H9 (cell line): ENCODE measurements around the gene SAMD14. TPM values are rescaled to one million over a fixed set of nuclear protein-coding genes. Genes with fewer than 3 reads are reported as not detected.

ENCODE experiments used
- DNase-seq: peaks from one replicate; pipeline ENCODE4 v3.0.0-alpha.2; 2017
- H2AFZ ChIP-seq: one replicate; pipeline ENCODE4 v1.6.1; 2013; ENCODE audit warnings: mild to moderate bottlenecking, low read length, control low read depth, moderate library complexity
- H2AK5ac ChIP-seq: 2 replicates; pipeline ENCODE4 v1.6.1; 2013; ENCODE audit warnings: low read length, control low read depth, mixed read lengths; ENCODE audit not compliant: insufficient read length
- H2BK120ac ChIP-seq: one replicate; pipeline ENCODE4 v1.6.1; 2013; ENCODE audit warnings: low read depth, mild to moderate bottlenecking, low read length, control low read depth, inconsistent platforms; ENCODE audit not compliant: poor library complexity, severe bottlenecking
- H2BK12ac ChIP-seq: 2 replicates; pipeline ENCODE4 v1.6.1; 2013; ENCODE audit warnings: low read length, control low read depth, mixed read lengths, low read depth; ENCODE audit not compliant: insufficient read length
- H2BK15ac ChIP-seq: 2 replicates; pipeline ENCODE4 v1.6.1; 2013; ENCODE audit warnings: low read depth, low read length, control low read depth
- H2BK20ac ChIP-seq: one replicate; pipeline ENCODE4 v1.6.1; 2013; ENCODE audit warnings: low read depth, mild to moderate bottlenecking, low read length, control low read depth, inconsistent platforms; ENCODE audit not compliant: poor library complexity, severe bottlenecking
- H2BK5ac ChIP-seq: 2 replicates; pipeline ENCODE4 v1.6.1; 2013; ENCODE audit warnings: low read length, control low read depth, mixed read lengths; ENCODE audit not compliant: insufficient read length
- H3K14ac ChIP-seq: 2 replicates; pipeline ENCODE4 v1.6.1; 2013; ENCODE audit warnings: low read length, control low read depth; ENCODE audit not compliant: insufficient read depth
- H3K18ac ChIP-seq: 2 replicates; pipeline ENCODE4 v1.6.1; 2013; ENCODE audit warnings: low read depth, mild to moderate bottlenecking, mixed read lengths, low read length, control low read depth; ENCODE audit not compliant: insufficient read length
- H3K23ac ChIP-seq: 2 replicates; pipeline ENCODE4 v1.6.1; 2013; ENCODE audit warnings: low read length, control low read depth, mixed read lengths, low read depth; ENCODE audit not compliant: insufficient read length
- H3K23me2 ChIP-seq: 2 replicates; pipeline ENCODE4 v1.6.1; 2013; ENCODE audit warnings: low read depth, mild to moderate bottlenecking, mixed read lengths, low read length, control low read depth; ENCODE audit not compliant: insufficient read length, poor library complexity, severe bottlenecking
- H3K27ac ChIP-seq: 2 replicates; pipeline ENCODE4 v1.5.1; 2013; ENCODE audit warnings: low read length, control low read depth, mixed read lengths, low read depth; ENCODE audit not compliant: insufficient read length
- H3K27me3 ChIP-seq: 2 replicates; pipeline ENCODE4 v1.6.1; 2013; ENCODE audit warnings: low read length, control low read depth, inconsistent platforms; ENCODE audit not compliant: insufficient read depth
- H3K4ac ChIP-seq: 2 replicates; pipeline ENCODE4 v1.6.1; 2013; ENCODE audit warnings: low read depth, mild to moderate bottlenecking, control low read depth, inconsistent platforms, low read length, moderate library complexity
- H3K4me1 ChIP-seq: 2 replicates; pipeline ENCODE4 v1.6.1; 2013; ENCODE audit warnings: low read length, control low read depth, inconsistent platforms; ENCODE audit not compliant: insufficient read depth
- H3K4me2 ChIP-seq: 2 replicates; pipeline ENCODE4 v1.6.1; 2013; ENCODE audit warnings: low read length, control low read depth, mixed read lengths; ENCODE audit not compliant: insufficient read length, insufficient read depth
- H3K56ac ChIP-seq: 2 replicates; pipeline ENCODE4 v1.6.1; 2013; ENCODE audit warnings: low read depth, mild to moderate bottlenecking, mixed read lengths, low read length, control low read depth; ENCODE audit not compliant: insufficient read length
- H3K79me1 ChIP-seq: 2 replicates; pipeline ENCODE4 v1.6.1; 2013; ENCODE audit warnings: low read depth, mild to moderate bottlenecking, moderate library complexity, low read length, control low read depth, inconsistent platforms; ENCODE audit not compliant: insufficient read depth, poor library complexity, severe bottlenecking
- H3K79me2 ChIP-seq: 2 replicates; pipeline ENCODE4 v1.6.1; 2013; ENCODE audit warnings: low read length, control low read depth, inconsistent platforms; ENCODE audit not compliant: insufficient read depth
- H3K9ac ChIP-seq: 2 replicates; pipeline ENCODE4 v1.6.1; 2013; ENCODE audit warnings: low read length, control low read depth, mixed read lengths; ENCODE audit not compliant: insufficient read length; ENCODE audit errors: extremely low read depth
- H3K9me3 ChIP-seq: one replicate; pipeline ENCODE4 v1.6.1; 2013; ENCODE audit warnings: low read depth, low read length, inconsistent platforms; ENCODE audit not compliant: control insufficient read depth
- H3T11ph ChIP-seq: one replicate; pipeline ENCODE4 v1.6.1; 2013; ENCODE audit warnings: mild to moderate bottlenecking, low read length, control low read depth, inconsistent platforms
- H4K20me1 ChIP-seq: one replicate; pipeline ENCODE4 v1.6.1; 2013; ENCODE audit not compliant: control insufficient read depth, insufficient read length, insufficient read depth
- H4K5ac ChIP-seq: 2 replicates; pipeline ENCODE4 v1.6.1; 2013; ENCODE audit warnings: low read depth, mild to moderate bottlenecking, mixed read lengths, low read length, control low read depth; ENCODE audit not compliant: insufficient read length
- H4K8ac ChIP-seq: replicated peaks from 2 replicates; pipeline ENCODE4 v1.6.1; 2013; ENCODE audit warnings: low read length, control low read depth, mixed read lengths, low read depth; ENCODE audit not compliant: insufficient read length
- H4K91ac ChIP-seq: 2 replicates; pipeline ENCODE4 v1.6.1; 2013; ENCODE audit warnings: low read depth, mild to moderate bottlenecking, moderate library complexity, mixed read lengths, low read length, control low read depth; ENCODE audit not compliant: insufficient read length
- H3K27ac Mint-ChIP-seq, 3 experiments: 2 replicates in 2 of 3; 3 replicates in 1 of 3; pipeline ENCODE4 v1.8.0; 2020 to 2021; ENCODE audit warnings: mixed read lengths in 3 of 3, mild to moderate bottlenecking in 1 of 3, moderate library complexity in 1 of 3
- H3K27me3 Mint-ChIP-seq: 2 replicates; pipeline ENCODE4 v1.8.0; 2021; ENCODE audit warnings: low read depth, mild to moderate bottlenecking, moderate library complexity, mixed read lengths
- H3K36me3 Mint-ChIP-seq, 3 experiments: 2 replicates in 2 of 3; 3 replicates in 1 of 3; pipeline ENCODE4 v1.8.0; 2020 to 2021; ENCODE audit warnings: low read depth in 3 of 3, mixed read lengths in 3 of 3; ENCODE audit not compliant: insufficient read depth in 1 of 3
- H3K4me1 Mint-ChIP-seq, 2 experiments: 2 replicates each; pipeline ENCODE4 v1.8.0; 2020; ENCODE audit warnings: mixed read lengths in 2 of 2
- H3K4me3 Mint-ChIP-seq, 2 experiments: 2 replicates in 1 of 2; 3 replicates in 1 of 2; pipeline ENCODE4 v1.8.0; 2020 to 2021; ENCODE audit warnings: mild to moderate bottlenecking in 2 of 2, mixed read lengths in 2 of 2, moderate library complexity in 1 of 2
- H3K9me3 Mint-ChIP-seq, 2 experiments: 2 replicates in 1 of 2; 3 replicates in 1 of 2; pipeline ENCODE4 v1.8.0; 2020; ENCODE audit warnings: mild to moderate bottlenecking in 2 of 2, mixed read lengths in 2 of 2, moderate library complexity in 1 of 2
- WGBS: extraction: QIAGEN DNeasy Blood & Tissue Kit; methylation state at CpG from one replicate; pipeline ENCODE4 v1.1.7; 2013; ENCODE audit warnings: missing lambda C conversion rate, low lambda C conversion rate, mixed read lengths; ENCODE audit not compliant: insufficient read length; ENCODE audit errors: extremely low coverage; 5-methylcytosine and 5-hydroxymethylcytosine counted together
- total RNA-seq: library from RNA; stranded (reverse); gene quantifications from 2 replicates; pipeline ENCODE4 v1.2.1, GENCODE V29; 2021
- TF ChIP-seq, protein P1 (sequence below): fragments of 200-600 bp; sonication (generic); conservative IDR thresholded peaks from 3 replicates; pipeline ENCODE4 v1.8.0; 2021; ENCODE audit warnings: antibody characterized with exemption, mild to moderate bottlenecking

Gene SAMD14
- total RNA-seq, 1 experiment from 2014 or later: 5.9 TPM

- Histone ChIP-seq H3K9ac (no peak overlapping the region), H4K5ac (no peak overlapping the region), H3K23me2 (no peaks in the 10 kb centered on the region), H3K9me3 (no peaks in the 10 kb centered on the region), H3K4ac (no peak overlapping the region), H3K14ac (no peak overlapping the region), H3K4me1 (no peaks in the 10 kb centered on the region), H4K8ac (no peak overlapping the region), H2AK5ac (no peak overlapping the region), H3K4me2 (no peak overlapping the region), H2BK5ac (no peak overlapping the region), H3K18ac (no peak overlapping the region), H2BK12ac (no peak overlapping the region), H2BK15ac (no peak overlapping the region), H2BK20ac (no peak overlapping the region), H3K79me2 (no peaks in the 10 kb centered on the region; the same call in 1 of the 2 replicates), H3K27me3 (no peaks in the 10 kb centered on the region), H4K20me1 (no peaks in the 10 kb centered on the region), H3K79me1 (no peaks in the 10 kb centered on the region), H3K27ac (no peak overlapping the region), H3K23ac (no peak overlapping the region), H4K91ac (no peak overlapping the region), H2AFZ (no peak overlapping the region), H3K56ac (no peak overlapping the region), H2BK120ac (no peak overlapping the region), H3T11ph (no peak overlapping the region)
- peaks cover 1% of the 10 kb centered on the region; the same call in 1 of the 2 replicates for H3K27me3 Mint-ChIP-seq
- peaks cover 5 to 21% (median 11%) of the 10 kb centered on the region in 3 experiments for H3K36me3 Mint-ChIP-seq
- no peak overlapping the region for H3K4me3 Mint-ChIP-seq
- WGBS: no CpG with 5 or more reads among the region's 6 CpGs
- no peak overlapping the region for H3K27ac Mint-ChIP-seq
- TF ChIP-seq, protein P1, sequence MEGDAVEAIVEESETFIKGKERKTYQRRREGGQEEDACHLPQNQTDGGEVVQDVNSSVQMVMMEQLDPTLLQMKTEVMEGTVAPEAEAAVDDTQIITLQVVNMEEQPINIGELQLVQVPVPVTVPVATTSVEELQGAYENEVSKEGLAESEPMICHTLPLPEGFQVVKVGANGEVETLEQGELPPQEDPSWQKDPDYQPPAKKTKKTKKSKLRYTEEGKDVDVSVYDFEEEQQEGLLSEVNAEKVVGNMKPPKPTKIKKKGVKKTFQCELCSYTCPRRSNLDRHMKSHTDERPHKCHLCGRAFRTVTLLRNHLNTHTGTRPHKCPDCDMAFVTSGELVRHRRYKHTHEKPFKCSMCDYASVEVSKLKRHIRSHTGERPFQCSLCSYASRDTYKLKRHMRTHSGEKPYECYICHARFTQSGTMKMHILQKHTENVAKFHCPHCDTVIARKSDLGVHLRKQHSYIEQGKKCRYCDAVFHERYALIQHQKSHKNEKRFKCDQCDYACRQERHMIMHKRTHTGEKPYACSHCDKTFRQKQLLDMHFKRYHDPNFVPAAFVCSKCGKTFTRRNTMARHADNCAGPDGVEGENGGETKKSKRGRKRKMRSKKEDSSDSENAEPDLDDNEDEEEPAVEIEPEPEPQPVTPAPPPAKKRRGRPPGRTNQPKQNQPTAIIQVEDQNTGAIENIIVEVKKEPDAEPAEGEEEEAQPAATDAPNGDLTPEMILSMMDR: no peak
- DNase-seq: no peak
- peaks cover 0 to 8% of the 10 kb centered on the region in 2 experiments; a peak in 2 of 4 replicates for H3K4me1 Mint-ChIP-seq
- peaks cover 0 to 4% of the 10 kb centered on the region in 2 experiments; a peak in 3 of 5 replicates for H3K9me3 Mint-ChIP-seq
Measured at GRCh38 chr17:50071692-50072091, 58.3 kb downstream of the SAMD14 start.
